ENCODE data around the gene RAP1A.

DNA sequence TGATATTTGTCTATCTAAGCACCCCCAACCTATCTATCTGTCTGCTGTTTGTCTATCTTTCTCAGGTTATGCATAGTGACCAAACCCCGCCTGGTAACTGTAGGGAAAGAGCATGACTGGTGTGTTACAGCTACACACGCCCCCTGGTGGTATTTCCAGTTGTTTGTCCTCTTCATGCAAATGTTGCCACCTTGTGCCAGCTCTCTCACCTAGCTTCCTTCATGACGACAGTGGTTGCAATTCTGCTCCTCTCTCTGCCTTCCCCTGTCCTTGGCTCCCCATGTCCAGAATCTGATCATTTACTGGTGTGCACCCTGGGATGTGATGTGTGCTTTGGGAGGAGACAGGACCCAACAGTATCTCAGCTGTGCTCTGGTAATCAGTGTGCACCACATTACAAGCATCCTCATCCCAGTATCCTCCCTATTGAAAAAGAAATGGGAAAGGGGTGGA, 127.7 kb downstream of the RAP1A start:
- TF ChIP-seq, protein P1, sequence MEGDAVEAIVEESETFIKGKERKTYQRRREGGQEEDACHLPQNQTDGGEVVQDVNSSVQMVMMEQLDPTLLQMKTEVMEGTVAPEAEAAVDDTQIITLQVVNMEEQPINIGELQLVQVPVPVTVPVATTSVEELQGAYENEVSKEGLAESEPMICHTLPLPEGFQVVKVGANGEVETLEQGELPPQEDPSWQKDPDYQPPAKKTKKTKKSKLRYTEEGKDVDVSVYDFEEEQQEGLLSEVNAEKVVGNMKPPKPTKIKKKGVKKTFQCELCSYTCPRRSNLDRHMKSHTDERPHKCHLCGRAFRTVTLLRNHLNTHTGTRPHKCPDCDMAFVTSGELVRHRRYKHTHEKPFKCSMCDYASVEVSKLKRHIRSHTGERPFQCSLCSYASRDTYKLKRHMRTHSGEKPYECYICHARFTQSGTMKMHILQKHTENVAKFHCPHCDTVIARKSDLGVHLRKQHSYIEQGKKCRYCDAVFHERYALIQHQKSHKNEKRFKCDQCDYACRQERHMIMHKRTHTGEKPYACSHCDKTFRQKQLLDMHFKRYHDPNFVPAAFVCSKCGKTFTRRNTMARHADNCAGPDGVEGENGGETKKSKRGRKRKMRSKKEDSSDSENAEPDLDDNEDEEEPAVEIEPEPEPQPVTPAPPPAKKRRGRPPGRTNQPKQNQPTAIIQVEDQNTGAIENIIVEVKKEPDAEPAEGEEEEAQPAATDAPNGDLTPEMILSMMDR (conservative IDR thresholded peaks at IDR 0.05; ENCODE audit: low read length) = peak; percentile 88
- no peak for TF ChIP-seq EZH2phosphoT487 (IDR thresholded peaks at IDR 0.05; ENCODE audit: borderline replicate concordance)
